Endothelial cell of umbilical vein (primary cell): ENCODE data around the gene FAM186B. TPM values are rescaled to one million over a fixed set of nuclear protein-coding genes. Genes with fewer than 3 reads are reported as not detected.

Experiments used
- BruUV-seq: library from RNA; stranded (reverse); fragments of 400-500 nt; replicated peaks from 2 replicates; lab custom pipeline; 2021; lab: Mats Ljungman, UMichigan
- CTCF ChIA-PET: fragments of 300-600, 350-600 bp; sonication (Branson Sonifier 250); formaldehyde crosslinking; loops from one replicate; lab custom pipeline; 2021; ENCODE audit warnings: antibody characterized with exemption, inconsistent platforms; lab: Charles Lee
- POLR2A ChIA-PET: fragments of 300-600, 350-600 bp; sonication (Branson Sonifier 250); formaldehyde crosslinking; loops from one replicate; lab custom pipeline; 2021; ENCODE audit warnings: antibody characterized with exemption, inconsistent platforms; lab: Charles Lee
- DNase-seq: peaks from one replicate; pipeline ENCODE4 v3.0.0-alpha.2; 2011; ENCODE audit warnings: low read depth, low spot score
- FAIRE-seq: peaks from 2 replicates; lab custom pipeline; 2011; peaks lifted over from hg19 to GRCh38; lab: Jason Lieb, UNC
- H2AFZ ChIP-seq: 2 replicates; pipeline ENCODE4 v1.6.0; 2012; ENCODE audit warnings: low read depth, low read length, control low read depth, inconsistent platforms
- H3K27ac ChIP-seq: 2 replicates; pipeline ENCODE4 v1.5.1; 2011; ENCODE audit warnings: low read depth, mild to moderate bottlenecking, control low read depth, low read length, moderate library complexity; ENCODE audit not compliant: insufficient read depth
- H3K27me3 ChIP-seq, 2 experiments: 2 replicates each; pipeline versions ENCODE4 v1.6.0 to v1.6.1; 2011; ENCODE audit warnings: low read length in 2 of 2, mixed read lengths in 1 of 2; ENCODE audit not compliant: control insufficient read depth in 2 of 2, insufficient read depth in 2 of 2
- H3K36me3 ChIP-seq, 2 experiments: 2 replicates in 1 of 2; 3 replicates in 1 of 2; pipeline ENCODE4 v1.5.1; 2011; ENCODE audit warnings: low read length in 2 of 2, mild to moderate bottlenecking in 1 of 2, moderate library complexity in 1 of 2; ENCODE audit not compliant: control insufficient read depth in 2 of 2, insufficient read depth in 2 of 2; ENCODE audit errors: extremely low read depth in 1 of 2
- H3K4me1 ChIP-seq: 3 replicates; pipeline ENCODE4 v1.5.1; 2011; ENCODE audit warnings: mild to moderate bottlenecking, low read length; ENCODE audit not compliant: control insufficient read depth, insufficient read depth; ENCODE audit errors: extremely low read depth
- H3K4me2 ChIP-seq: 2 replicates; pipeline ENCODE4 v1.6.1; 2011; ENCODE audit warnings: low read length, control low read depth, mixed read lengths; ENCODE audit not compliant: insufficient read depth
- H3K4me3 ChIP-seq, 3 experiments: fragments of 200-600 bp in 1 of 3; sonication (generic), shearing (Covaris generic) in 1 of 3; replicated peaks in 1 of 3; 2 replicates each; pipeline ENCODE4 v1.5.1; 2011 to 2016; ENCODE audit warnings: control low read depth in 3 of 3, low read length in 3 of 3, mild to moderate bottlenecking in 2 of 3, inconsistent platforms in 1 of 3, low read depth in 1 of 3, moderate library complexity in 1 of 3; ENCODE audit not compliant: insufficient read depth in 1 of 3
- H3K79me2 ChIP-seq: 2 replicates; pipeline ENCODE4 v1.6.0; 2012; ENCODE audit warnings: low read length, inconsistent platforms; ENCODE audit not compliant: control insufficient read depth, insufficient read depth
- H3K9ac ChIP-seq: replicated peaks from 2 replicates; pipeline ENCODE3; 2011; ENCODE audit warnings: low read length, control low read depth; ENCODE audit not compliant: insufficient read depth; ENCODE audit errors: extremely low read depth
- H3K9me1 ChIP-seq: replicated peaks from 3 replicates; pipeline ENCODE4 v1.6.0; 2011; ENCODE audit warnings: mild to moderate bottlenecking, low read length; ENCODE audit not compliant: control insufficient read depth, insufficient read depth; ENCODE audit errors: extremely low read depth
- H3K9me3 ChIP-seq: replicated peaks from 2 replicates; pipeline ENCODE4 v1.5.1; 2012; ENCODE audit warnings: low read length, inconsistent platforms; ENCODE audit not compliant: control insufficient read depth, insufficient read depth
- H4K20me1 ChIP-seq: replicated peaks from 2 replicates; pipeline ENCODE3; 2011; ENCODE audit warnings: mild to moderate bottlenecking, low read length; ENCODE audit not compliant: control insufficient read depth, insufficient read depth; ENCODE audit errors: extremely low read depth
- CTCF ChIP-seq, 2 donors: IDR thresholded peaks; 1 replicate in 1 of 2; 2 replicates in 1 of 2; pipeline ENCODE4 v1.5.1; 2011; ENCODE audit warnings: low read length in 2 of 2, mild to moderate bottlenecking in 2 of 2, moderate library complexity in 2 of 2, control low read depth in 1 of 2, inconsistent platforms in 1 of 2, low read depth in 1 of 2; ENCODE audit not compliant: insufficient read depth in 1 of 2; ENCODE audit errors: extremely low read depth in 1 of 2
- EZH2 ChIP-seq: IDR thresholded peaks from 2 replicates; pipeline ENCODE4 v1.6.1; 2012; ENCODE audit warnings: borderline replicate concordance, low read depth, mild to moderate bottlenecking, moderate library complexity, low read length, inconsistent platforms; ENCODE audit not compliant: severe bottlenecking
- FOS ChIP-seq: IDR thresholded peaks from 2 replicates; pipeline ENCODE4 v1.6.1; 2011; ENCODE audit warnings: mild to moderate bottlenecking, low read length, moderate library complexity, borderline replicate concordance; ENCODE audit not compliant: insufficient read depth
- GATA2 ChIP-seq: IDR thresholded peaks from 2 replicates; pipeline ENCODE4 v1.7.0; 2011; ENCODE audit warnings: low read depth, mild to moderate bottlenecking, moderate library complexity, mixed read lengths, low read length; ENCODE audit not compliant: insufficient read length, insufficient read depth
- JUN ChIP-seq: IDR thresholded peaks from 2 replicates; pipeline ENCODE4 v1.6.1; 2011; ENCODE audit warnings: borderline replicate concordance, low read depth; ENCODE audit not compliant: insufficient read length, insufficient read depth
- MAX ChIP-seq: IDR thresholded peaks from 2 replicates; pipeline ENCODE4 v1.6.1; 2011; ENCODE audit not compliant: insufficient read depth, insufficient read length
- MYC ChIP-seq: IDR thresholded peaks from one replicate; pipeline ENCODE4 v1.6.1; 2011; ENCODE audit warnings: mild to moderate bottlenecking, low read depth, low read length
- POLR2A ChIP-seq: IDR thresholded peaks from 2 replicates; pipeline ENCODE4 v1.6.1; 2012; ENCODE audit warnings: low read depth, mild to moderate bottlenecking, control low read depth, low read length
- POLR2AphosphoS5 ChIP-seq: IDR thresholded peaks from 2 replicates; pipeline ENCODE4 v1.6.1; 2012; ENCODE audit warnings: low read depth, mild to moderate bottlenecking, control low read depth, low read length, moderate library complexity; ENCODE audit not compliant: insufficient read depth
- dilution Hi-C: fragments of 300-500 bp; cut with MboI; formaldehyde crosslinking; loops from one replicate; pipeline ENCODE4 v1.15.0; 2019; ENCODE audit warnings: low sequenced_read_pairs; ENCODE audit not compliant: extremely low pct_ligation_motif_present
- intact Hi-C: fragments of 100-400 bp; cut with micrococcal nuclease; formaldehyde crosslinking; loops from one replicate; pipeline ENCODE4 v1.10.0; 2022
- polyA plus RNA-seq, 4 experiments: library from polyadenylated mRNA; depleted of rRNA in 3 of 4; stranded (reverse) in 3 of 4; unstranded in 1 of 4; fragments of >200 nt; gene quantifications; 2 replicates each; pipeline versions ENCODE4 v1.2.1 to v1.2.3, GENCODE V29; 2011 to 2012; ENCODE audit warnings: missing spikeins in 1 of 4
- total RNA-seq: library from RNA; stranded (reverse); gene quantifications from 2 replicates; pipeline ENCODE4 v1.2.3, GENCODE V29; 2021

Gene FAM186B
- total and polyA plus RNA-seq, 2 donors (not counting 3 experiments of a cell fraction or from before 2014, with no cell fraction given) = 0.10 to 0.33 TPM

GRCh38 chr12:49557187-49557916, 48.1 kb downstream of the FAM186B start:
- H3K9me1 ChIP-seq = no peaks in the 10 kb centered on the region
- H3K27me3 ChIP-seq = no peaks in the 10 kb centered on the region
- ChIA-PET POLR2A (no interaction called here), CTCF (interaction anchor here (1.3 to 3.2 kb wide), 4 partner anchors 8 to 226 kb away, joined by 4 to 29 read pairs (median 6); no protein-coding TSS in a partner anchor)
- H3K27ac ChIP-seq = no peak overlapping the region
- DNase-seq (no peak), FAIRE-seq (no peak)
- H2AFZ ChIP-seq = no peak overlapping the region
- no peak for TF ChIP-seq GATA2
- TF ChIP-seq EZH2 = no peak
- no peak for TF ChIP-seq CTCF (IDR thresholded peaks at IDR 0.05; ENCODE audit: extremely low read depth in 1 of 2, insufficient read depth in 1 of 2, low read depth in 1 of 2, low read length in 2 of 2)
- no peak for TF ChIP-seq MAX
- TF ChIP-seq POLR2AphosphoS5 = no peak
- no peak for TF ChIP-seq POLR2A
- no peak for TF ChIP-seq JUN
- TF ChIP-seq FOS = no peak
- TF ChIP-seq MYC = no peak
- no peak overlapping the region for H3K4me3 ChIP-seq
- H3K4me2 ChIP-seq = no peak overlapping the region
- intact Hi-C loops = no loop called here
- H3K9me3 ChIP-seq = no peaks in the 10 kb centered on the region
- no TSS peak for BruUV-seq
- H3K79me2 ChIP-seq = no peaks in the 10 kb centered on the region
- no peaks in the 10 kb centered on the region for H4K20me1 ChIP-seq
- no peak overlapping the region for H3K9ac ChIP-seq
- no peaks in the 10 kb centered on the region for H3K4me1 ChIP-seq
- dilution Hi-C loops = no loop called here
- peaks cover 4 to 35% of the 10 kb centered on the region in 2 experiments for H3K36me3 ChIP-seq
